SK-N-SH (cell line): ENCODE data around the gene NOL7. TPM values are rescaled to one million over a fixed set of nuclear protein-coding genes. Genes with fewer than 3 reads are reported as not detected.

ENCODE experiments used
- CTCF ChIA-PET: fragments of 300-600, 350-600 bp; formaldehyde crosslinking; extraction: SDS; loops from one replicate; lab custom pipeline; 2021; lab: Yijun Ruan, JAX
- POLR2A ChIA-PET: fragments of 350-600 bp; sonication (Branson Sonifier 250); formaldehyde crosslinking; extraction: SDS; loops from one replicate; lab custom pipeline; 2020; ENCODE audit warnings: antibody characterized with exemption, inconsistent platforms; lab: Yijun Ruan, JAX
- DNase-seq: peaks from one replicate; pipeline ENCODE4 v3.0.0; 2012
- H2AFZ ChIP-seq: fragments of 200-600 bp; sonication (generic); 2 replicates; pipeline ENCODE4 v1.8.1; 2016; ENCODE audit warnings: antibody characterized with exemption, mild to moderate bottlenecking, low read depth
- H3F3A ChIP-seq: fragments of 200-600 bp; sonication (generic); replicated peaks from 2 replicates; pipeline ENCODE3; 2016; ENCODE audit warnings: antibody characterized with exemption, mild to moderate bottlenecking; ENCODE audit not compliant: insufficient read depth
- H3K27ac ChIP-seq, 2 experiments: fragments of 200-500 bp in 1 of 2; fragments of 200-600 bp in 1 of 2; sonication (Bioruptor generic) in 1 of 2; sonication (generic), shearing (Covaris generic) in 1 of 2; 2 replicates each; pipeline versions ENCODE4 v1.5.1 to v1.6.1; 2014 to 2016; ENCODE audit warnings: low read depth in 2 of 2, inconsistent platforms in 1 of 2, low read length in 1 of 2, mild to moderate bottlenecking in 1 of 2, mixed read lengths in 1 of 2
- H3K27me3 ChIP-seq: fragments of 200-600 bp; sonication (generic), shearing (Covaris generic); 2 replicates; pipeline ENCODE4 v1.6.1; 2016; ENCODE audit warnings: mixed run types; ENCODE audit not compliant: insufficient read depth
- H3K36me3 ChIP-seq, 2 experiments: fragments of 200-500 bp in 1 of 2; fragments of 200-600 bp in 1 of 2; sonication (Bioruptor generic) in 1 of 2; sonication (generic) in 1 of 2; replicated peaks in 1 of 2; 2 replicates each; pipeline versions ENCODE3 to v1.5.1; 2014 to 2016; ENCODE audit warnings: low read length in 1 of 2, mild to moderate bottlenecking in 1 of 2; ENCODE audit not compliant: insufficient read depth in 2 of 2, control insufficient read depth in 1 of 2
- H3K4me1 ChIP-seq, 2 experiments: fragments of 200-500 bp in 1 of 2; fragments of 200-600 bp in 1 of 2; sonication (Bioruptor generic) in 1 of 2; sonication (generic), shearing (Covaris generic) in 1 of 2; 2 replicates each; pipeline versions ENCODE4 v1.5.1 to v1.6.1; 2014 to 2016; ENCODE audit warnings: low read depth in 1 of 2, low read length in 1 of 2, mixed run types in 1 of 2; ENCODE audit not compliant: insufficient read depth in 2 of 2, control insufficient read depth in 1 of 2
- H3K4me2 ChIP-seq: fragments of 200-600 bp; sonication (generic), shearing (Covaris generic); 2 replicates; pipeline ENCODE4 v1.6.1; 2017; ENCODE audit warnings: mixed run types
- H3K4me3 ChIP-seq, 2 experiments: fragments of 200-500 bp in 1 of 2; fragments of 200-600 bp in 1 of 2; sonication (Bioruptor generic) in 1 of 2; sonication (generic), shearing (Covaris generic) in 1 of 2; 2 replicates each; pipeline versions ENCODE4 v1.5.1 to v1.8.1; 2014 to 2016; ENCODE audit warnings: low read depth in 2 of 2, inconsistent platforms in 1 of 2, low read length in 1 of 2, mild to moderate bottlenecking in 1 of 2, mixed read lengths in 1 of 2, moderate library complexity in 1 of 2
- H3K79me2 ChIP-seq: fragments of 200-600 bp; sonication (generic); 2 replicates; pipeline ENCODE4 v1.8.1; 2017; ENCODE audit warnings: mild to moderate bottlenecking; ENCODE audit not compliant: insufficient read depth
- H3K9ac ChIP-seq: fragments of 200-600 bp; sonication (generic); 2 replicates; pipeline ENCODE4 v1.6.1; 2017; ENCODE audit warnings: mixed run types
- H3K9me2 ChIP-seq: fragments of 200-600 bp; sonication (generic); 2 replicates; pipeline ENCODE4 v1.6.1; 2017; ENCODE audit warnings: mixed run types
- H3K9me3 ChIP-seq: fragments of 200-600 bp; sonication (generic); 2 replicates; pipeline ENCODE4 v1.6.1; 2017; ENCODE audit warnings: mixed run types, mild to moderate bottlenecking, moderate library complexity
- H4K20me1 ChIP-seq: fragments of 200-600 bp; sonication (generic); 2 replicates; pipeline ENCODE4 v1.6.1; 2017; ENCODE audit warnings: mild to moderate bottlenecking, mixed run types; ENCODE audit not compliant: insufficient read depth
- ELF1 ChIP-seq: IDR thresholded peaks from 2 replicates; pipeline ENCODE4 v1.4.0; 2012
- EP300 ChIP-seq, 2 experiments: IDR thresholded peaks; 2 replicates each; pipeline versions ENCODE4 v1.4.0 to v1.6.1; 2012; ENCODE audit warnings: borderline replicate concordance in 1 of 2, low read depth in 1 of 2, low read length in 1 of 2
- FOSL2 ChIP-seq: IDR thresholded peaks from 2 replicates; pipeline ENCODE4 v1.4.0; 2012; ENCODE audit warnings: low read depth, mild to moderate bottlenecking, moderate library complexity, borderline replicate concordance
- FOXJ3 ChIP-seq: sonication (generic); formaldehyde crosslinking; IDR thresholded peaks from 2 replicates; pipeline ENCODE4 v1.5.1; 2020; ENCODE audit warnings: mild to moderate bottlenecking, missing genetic modification reagents
- FOXM1 ChIP-seq: IDR thresholded peaks from 2 replicates; pipeline ENCODE4 v1.4.0; 2012; ENCODE audit warnings: low read depth, mild to moderate bottlenecking
- GABPA ChIP-seq: IDR thresholded peaks from 2 replicates; pipeline ENCODE4 v1.4.0; 2012; ENCODE audit warnings: low read depth, mild to moderate bottlenecking
- JUND ChIP-seq: IDR thresholded peaks from 2 replicates; pipeline ENCODE4 v1.4.0; 2012
- MEF2A ChIP-seq: IDR thresholded peaks from 2 replicates; pipeline ENCODE4 v1.4.0; 2012; ENCODE audit warnings: low read depth, borderline replicate concordance
- MXI1 ChIP-seq: IDR thresholded peaks from 2 replicates; pipeline ENCODE4 v1.6.1; 2012; ENCODE audit warnings: mild to moderate bottlenecking, low read depth, low read length, improper control_type of control experiment
- NFIC ChIP-seq: IDR thresholded peaks from 2 replicates; pipeline ENCODE4 v1.4.0; 2012; ENCODE audit warnings: borderline replicate concordance
- POLR2AphosphoS5 ChIP-seq: IDR thresholded peaks from 2 replicates; pipeline ENCODE4 v1.6.1; 2012; ENCODE audit warnings: low read depth, low read length
- RCOR1 ChIP-seq: fragments of 150-350 bp; IDR thresholded peaks from 2 replicates; pipeline ENCODE4 v1.6.1; 2017; ENCODE audit warnings: antibody characterized with exemption, low read length
- SIN3A ChIP-seq: IDR thresholded peaks from 2 replicates; pipeline ENCODE4 v1.6.1; 2012; ENCODE audit warnings: low read depth, mild to moderate bottlenecking, low read length, moderate library complexity, borderline replicate concordance
- TEAD4 ChIP-seq: IDR thresholded peaks from 2 replicates; pipeline ENCODE4 v1.4.0; 2012; ENCODE audit warnings: mild to moderate bottlenecking, borderline replicate concordance; ENCODE audit not compliant: insufficient read depth
- ZBTB33 ChIP-seq: IDR thresholded peaks from 2 replicates; pipeline ENCODE4 v1.4.0; 2012; ENCODE audit warnings: low read depth, borderline replicate concordance
- WGBS: methylation state at CpG from one replicate; pipeline ENCODE4 v1.1.6; 2017; ENCODE audit warnings: low lambda C conversion rate; 5-methylcytosine and 5-hydroxymethylcytosine counted together
- polyA plus RNA-seq, 3 experiments: library from polyadenylated mRNA; depleted of rRNA; stranded (reverse); fragments of >200 nt; gene quantifications; 2 replicates each; pipeline ENCODE4 v1.2.3, GENCODE V29; 2012
- TF ChIP-seq, protein P1 (sequence below): fragments of 200-600 bp; sonication (generic); IDR thresholded peaks from 2 replicates; pipeline ENCODE4 v1.6.1; 2017; ENCODE audit warnings: antibody characterized with exemption, mild to moderate bottlenecking, moderate library complexity
- TF ChIP-seq, protein P2 (sequence below): IDR thresholded peaks from 2 replicates; pipeline ENCODE4 v1.6.1; 2012; ENCODE audit warnings: mild to moderate bottlenecking, low read depth, low read length, moderate library complexity
- TF ChIP-seq, protein P3 (sequence below): fragments of 150-350 bp; IDR thresholded peaks from 2 replicates; pipeline ENCODE4 v1.6.1; 2016; ENCODE audit warnings: mild to moderate bottlenecking, low read depth, low read length
- TF ChIP-seq, protein P4 (sequence below): fragments of 150-350 bp; IDR thresholded peaks from 2 replicates; pipeline ENCODE4 v1.6.1; 2017; ENCODE audit warnings: antibody characterized with exemption, low read length, low read depth, borderline replicate concordance

The NOL7 gene
- polyA plus RNA-seq, 1 of the 3 experiments (the other 2 are of a cell fraction), result 103 TPM

DNA sequence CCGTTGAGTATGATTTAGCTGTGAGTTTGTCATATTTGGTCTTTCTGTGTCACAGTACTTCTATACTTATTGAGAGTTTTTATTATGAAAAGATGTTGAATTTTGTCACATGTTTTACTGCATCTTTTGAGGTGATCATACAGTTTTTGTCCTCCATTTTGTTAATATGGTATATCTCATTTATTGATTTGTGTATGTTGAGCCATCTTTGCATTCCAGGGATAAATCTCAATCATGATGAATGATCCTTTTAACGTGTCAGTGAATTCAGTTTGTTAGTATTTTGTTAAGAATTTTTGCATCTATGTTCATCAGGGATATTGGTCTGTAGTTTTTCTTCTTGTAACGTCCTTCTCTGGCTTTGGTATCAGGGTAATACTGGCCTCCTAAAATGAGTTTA is 37.2 kb upstream of the NOL7 start:
- Histone ChIP-seq H3F3A (peaks cover 11% of the 10 kb centered on the region), H3K9me3 (0 out of 2 replicates have a peak, but pooled peaks cover 3% of the 10 kb centered on the region), H3K4me3 (no peak overlapping the region), H3K4me1 (peaks cover 0 to 7% of the 10 kb centered on the region in 2 experiments; a peak in 2 of 4 replicates), H3K27me3 (no peaks in the 10 kb centered on the region), H3K9ac (no peak overlapping the region), H3K79me2 (peaks cover 8% of the 10 kb centered on the region; the same call in 1 of the 2 replicates), H3K4me2 (no peak overlapping the region), H4K20me1 (no peaks in the 10 kb centered on the region), H2AFZ (no peak overlapping the region), H3K36me3 (peaks cover 5 to 19% of the 10 kb centered on the region in 2 experiments), H3K9me2 (no peaks in the 10 kb centered on the region), H3K27ac (no peak overlapping the region)
- CTCF ChIA-PET, result no interaction called here
- DNase-seq, result no peak
- POLR2A ChIA-PET, result no interaction called here
- WGBS, result 89% methylated on average over 3 of the region's 3 CpGs
- no peak for TF ChIP-seq EP300 (IDR thresholded peaks at IDR 0.05; ENCODE audit: borderline replicate concordance in 1 of 2, low read depth in 1 of 2, low read length in 1 of 2)
- no peak for TF ChIP-seq NFIC
- TF ChIP-seq, protein P1, sequence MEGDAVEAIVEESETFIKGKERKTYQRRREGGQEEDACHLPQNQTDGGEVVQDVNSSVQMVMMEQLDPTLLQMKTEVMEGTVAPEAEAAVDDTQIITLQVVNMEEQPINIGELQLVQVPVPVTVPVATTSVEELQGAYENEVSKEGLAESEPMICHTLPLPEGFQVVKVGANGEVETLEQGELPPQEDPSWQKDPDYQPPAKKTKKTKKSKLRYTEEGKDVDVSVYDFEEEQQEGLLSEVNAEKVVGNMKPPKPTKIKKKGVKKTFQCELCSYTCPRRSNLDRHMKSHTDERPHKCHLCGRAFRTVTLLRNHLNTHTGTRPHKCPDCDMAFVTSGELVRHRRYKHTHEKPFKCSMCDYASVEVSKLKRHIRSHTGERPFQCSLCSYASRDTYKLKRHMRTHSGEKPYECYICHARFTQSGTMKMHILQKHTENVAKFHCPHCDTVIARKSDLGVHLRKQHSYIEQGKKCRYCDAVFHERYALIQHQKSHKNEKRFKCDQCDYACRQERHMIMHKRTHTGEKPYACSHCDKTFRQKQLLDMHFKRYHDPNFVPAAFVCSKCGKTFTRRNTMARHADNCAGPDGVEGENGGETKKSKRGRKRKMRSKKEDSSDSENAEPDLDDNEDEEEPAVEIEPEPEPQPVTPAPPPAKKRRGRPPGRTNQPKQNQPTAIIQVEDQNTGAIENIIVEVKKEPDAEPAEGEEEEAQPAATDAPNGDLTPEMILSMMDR, result no peak
- TF ChIP-seq FOXM1, result no peak
- TF ChIP-seq, protein P2, sequence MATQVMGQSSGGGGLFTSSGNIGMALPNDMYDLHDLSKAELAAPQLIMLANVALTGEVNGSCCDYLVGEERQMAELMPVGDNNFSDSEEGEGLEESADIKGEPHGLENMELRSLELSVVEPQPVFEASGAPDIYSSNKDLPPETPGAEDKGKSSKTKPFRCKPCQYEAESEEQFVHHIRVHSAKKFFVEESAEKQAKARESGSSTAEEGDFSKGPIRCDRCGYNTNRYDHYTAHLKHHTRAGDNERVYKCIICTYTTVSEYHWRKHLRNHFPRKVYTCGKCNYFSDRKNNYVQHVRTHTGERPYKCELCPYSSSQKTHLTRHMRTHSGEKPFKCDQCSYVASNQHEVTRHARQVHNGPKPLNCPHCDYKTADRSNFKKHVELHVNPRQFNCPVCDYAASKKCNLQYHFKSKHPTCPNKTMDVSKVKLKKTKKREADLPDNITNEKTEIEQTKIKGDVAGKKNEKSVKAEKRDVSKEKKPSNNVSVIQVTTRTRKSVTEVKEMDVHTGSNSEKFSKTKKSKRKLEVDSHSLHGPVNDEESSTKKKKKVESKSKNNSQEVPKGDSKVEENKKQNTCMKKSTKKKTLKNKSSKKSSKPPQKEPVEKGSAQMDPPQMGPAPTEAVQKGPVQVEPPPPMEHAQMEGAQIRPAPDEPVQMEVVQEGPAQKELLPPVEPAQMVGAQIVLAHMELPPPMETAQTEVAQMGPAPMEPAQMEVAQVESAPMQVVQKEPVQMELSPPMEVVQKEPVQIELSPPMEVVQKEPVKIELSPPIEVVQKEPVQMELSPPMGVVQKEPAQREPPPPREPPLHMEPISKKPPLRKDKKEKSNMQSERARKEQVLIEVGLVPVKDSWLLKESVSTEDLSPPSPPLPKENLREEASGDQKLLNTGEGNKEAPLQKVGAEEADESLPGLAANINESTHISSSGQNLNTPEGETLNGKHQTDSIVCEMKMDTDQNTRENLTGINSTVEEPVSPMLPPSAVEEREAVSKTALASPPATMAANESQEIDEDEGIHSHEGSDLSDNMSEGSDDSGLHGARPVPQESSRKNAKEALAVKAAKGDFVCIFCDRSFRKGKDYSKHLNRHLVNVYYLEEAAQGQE, result no peak
- TF ChIP-seq MEF2A, result no peak
- no peak for TF ChIP-seq ZBTB33
- TF ChIP-seq JUND, result no peak
- TF ChIP-seq FOXJ3 (CRISPR knock-in tag), result no peak
- TF ChIP-seq SIN3A, result no peak
- TF ChIP-seq, protein P3, sequence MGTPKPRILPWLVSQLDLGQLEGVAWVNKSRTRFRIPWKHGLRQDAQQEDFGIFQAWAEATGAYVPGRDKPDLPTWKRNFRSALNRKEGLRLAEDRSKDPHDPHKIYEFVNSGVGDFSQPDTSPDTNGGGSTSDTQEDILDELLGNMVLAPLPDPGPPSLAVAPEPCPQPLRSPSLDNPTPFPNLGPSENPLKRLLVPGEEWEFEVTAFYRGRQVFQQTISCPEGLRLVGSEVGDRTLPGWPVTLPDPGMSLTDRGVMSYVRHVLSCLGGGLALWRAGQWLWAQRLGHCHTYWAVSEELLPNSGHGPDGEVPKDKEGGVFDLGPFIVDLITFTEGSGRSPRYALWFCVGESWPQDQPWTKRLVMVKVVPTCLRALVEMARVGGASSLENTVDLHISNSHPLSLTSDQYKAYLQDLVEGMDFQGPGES, result no peak
- TF ChIP-seq, protein P4, sequence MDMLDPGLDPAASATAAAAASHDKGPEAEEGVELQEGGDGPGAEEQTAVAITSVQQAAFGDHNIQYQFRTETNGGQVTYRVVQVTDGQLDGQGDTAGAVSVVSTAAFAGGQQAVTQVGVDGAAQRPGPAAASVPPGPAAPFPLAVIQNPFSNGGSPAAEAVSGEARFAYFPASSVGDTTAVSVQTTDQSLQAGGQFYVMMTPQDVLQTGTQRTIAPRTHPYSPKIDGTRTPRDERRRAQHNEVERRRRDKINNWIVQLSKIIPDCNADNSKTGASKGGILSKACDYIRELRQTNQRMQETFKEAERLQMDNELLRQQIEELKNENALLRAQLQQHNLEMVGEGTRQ, result no peak
- TF ChIP-seq RCOR1, result no peak
- no peak for TF ChIP-seq TEAD4
- TF ChIP-seq FOSL2, result no peak
- TF ChIP-seq POLR2AphosphoS5, result no peak
- no peak for TF ChIP-seq MXI1
- no peak for TF ChIP-seq GABPA
- no peak for TF ChIP-seq ELF1
